Measurements from ENCODE around the gene NCKAP1.

DNA sequence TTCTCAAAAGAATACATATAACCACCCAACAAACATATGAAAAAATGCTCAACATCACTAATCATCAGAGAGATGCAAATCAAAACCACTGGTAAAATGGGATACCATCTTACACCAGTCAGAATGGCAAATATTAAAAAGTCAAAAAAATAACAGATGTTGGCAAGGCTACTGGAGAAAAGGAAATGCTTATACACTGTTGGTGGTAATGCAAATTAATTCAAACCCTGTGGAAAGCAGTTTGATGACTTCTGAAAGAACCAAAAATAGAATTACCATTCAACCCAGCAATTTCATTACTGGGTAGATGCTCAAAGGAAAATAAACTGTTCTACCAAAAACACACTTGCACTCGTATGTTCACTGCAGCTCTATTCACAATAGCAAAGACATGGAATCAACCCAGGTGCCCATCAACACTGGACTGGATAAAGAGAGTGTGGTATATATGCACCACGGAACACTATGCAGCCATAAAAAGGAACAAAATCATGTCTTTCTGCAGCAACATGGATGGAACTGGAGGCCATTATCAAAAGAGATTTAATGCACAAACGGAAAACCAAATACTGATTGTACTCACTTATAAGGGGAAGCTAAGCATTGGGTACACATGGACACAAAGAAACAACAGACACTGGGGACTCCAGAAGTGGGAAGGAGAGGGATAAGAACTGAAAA, 38.8 kb downstream of the NCKAP1 start:
- TF ChIP-seq, protein P1, sequence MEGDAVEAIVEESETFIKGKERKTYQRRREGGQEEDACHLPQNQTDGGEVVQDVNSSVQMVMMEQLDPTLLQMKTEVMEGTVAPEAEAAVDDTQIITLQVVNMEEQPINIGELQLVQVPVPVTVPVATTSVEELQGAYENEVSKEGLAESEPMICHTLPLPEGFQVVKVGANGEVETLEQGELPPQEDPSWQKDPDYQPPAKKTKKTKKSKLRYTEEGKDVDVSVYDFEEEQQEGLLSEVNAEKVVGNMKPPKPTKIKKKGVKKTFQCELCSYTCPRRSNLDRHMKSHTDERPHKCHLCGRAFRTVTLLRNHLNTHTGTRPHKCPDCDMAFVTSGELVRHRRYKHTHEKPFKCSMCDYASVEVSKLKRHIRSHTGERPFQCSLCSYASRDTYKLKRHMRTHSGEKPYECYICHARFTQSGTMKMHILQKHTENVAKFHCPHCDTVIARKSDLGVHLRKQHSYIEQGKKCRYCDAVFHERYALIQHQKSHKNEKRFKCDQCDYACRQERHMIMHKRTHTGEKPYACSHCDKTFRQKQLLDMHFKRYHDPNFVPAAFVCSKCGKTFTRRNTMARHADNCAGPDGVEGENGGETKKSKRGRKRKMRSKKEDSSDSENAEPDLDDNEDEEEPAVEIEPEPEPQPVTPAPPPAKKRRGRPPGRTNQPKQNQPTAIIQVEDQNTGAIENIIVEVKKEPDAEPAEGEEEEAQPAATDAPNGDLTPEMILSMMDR (IDR thresholded peaks at IDR 0.05; ENCODE audit: poor library complexity): no peak
- no peak for TF ChIP-seq EZH2phosphoT487 (IDR thresholded peaks at IDR 0.05; ENCODE audit: low read depth, severe bottlenecking, unreplicated experiment)
